Brain microvascular endothelial cell (primary cell): ENCODE results near the gene SLC30A1.

Experiments used
- DNase-seq: peaks from one replicate; pipeline ENCODE4 v3.0.0-alpha.2; 2020
- H3K27ac ChIP-seq: fragments of 250-450 bp; sonication (Bioruptor Pico); 2 replicates; pipeline ENCODE4 v1.5.1; 2020; ENCODE audit warnings: mild to moderate bottlenecking, moderate library complexity
- H3K27me3 ChIP-seq: fragments of 250-450 bp; sonication (Bioruptor Pico); replicated peaks from 2 replicates; pipeline ENCODE4 v1.5.1; 2020; ENCODE audit warnings: mild to moderate bottlenecking
- H3K36me3 ChIP-seq: fragments of 250-450 bp; sonication (Bioruptor Pico); replicated peaks from 2 replicates; pipeline ENCODE4 v1.5.1; 2020; ENCODE audit warnings: mild to moderate bottlenecking
- H3K4me3 ChIP-seq: 2 replicates; pipeline ENCODE4 v1.5.1; 2011; ENCODE audit warnings: low read depth, mild to moderate bottlenecking, control low read depth, low read length, moderate library complexity
- CTCF ChIP-seq: IDR thresholded peaks from 2 replicates; pipeline ENCODE4 v1.5.1; 2011; ENCODE audit warnings: low read depth, mild to moderate bottlenecking, moderate library complexity, low read length, control low read depth, inconsistent platforms; ENCODE audit errors: missing control alignments
- in situ Hi-C: cut with HindIII; loops from 2 replicates; pipeline ENCODE4 v1.10.0; 2017; ENCODE audit warnings: low sequenced_read_pairs, low pct_ligation_motif_present

SLC30A1 gene

GRCh38 chr1:211611818-211612217 is 32.9 kb upstream of the SLC30A1 start:
- in situ Hi-C loops, result no loop called here
- TF ChIP-seq CTCF, result no peak
- H3K36me3 ChIP-seq, result no peaks in the 10 kb centered on the region
- no peak overlapping the region for H3K27ac ChIP-seq
- no peaks in the 10 kb centered on the region for H3K27me3 ChIP-seq
- DNase-seq, result no peak
- no peak overlapping the region for H3K4me3 ChIP-seq

- in situ Hi-C loops, result no loop called here
- H3K27me3 ChIP-seq, result no peaks in the 10 kb centered on the region
- no peak overlapping the region for H3K4me3 ChIP-seq
- H3K36me3 ChIP-seq, result no peaks in the 10 kb centered on the region
- no peak for DNase-seq
- no peak overlapping the region for H3K27ac ChIP-seq
- TF ChIP-seq CTCF, result no peak
Observed at GRCh38 chr1:211610779-211611556, 32.0 kb upstream of the SLC30A1 start.

- TF ChIP-seq CTCF, result no peak
- H3K27ac ChIP-seq, result no peak overlapping the region
- in situ Hi-C loops, result no loop called here
- no peaks in the 10 kb centered on the region for H3K27me3 ChIP-seq
- no peak for DNase-seq
- no peaks in the 10 kb centered on the region for H3K36me3 ChIP-seq
- no peak overlapping the region for H3K4me3 ChIP-seq
Observed at GRCh38 chr1:211609120-211610024, 30.4 kb upstream of the SLC30A1 start.

- H3K4me3 ChIP-seq, result no peak overlapping the region
- H3K27ac ChIP-seq, result no peak overlapping the region
- TF ChIP-seq CTCF, result no peak
- DNase-seq, result no peak
- no peaks in the 10 kb centered on the region for H3K27me3 ChIP-seq
- H3K36me3 ChIP-seq, result no peaks in the 10 kb centered on the region
- in situ Hi-C loops, result no loop called here
Observed at GRCh38 chr1:211607754-211608473, 29.0 kb upstream of the SLC30A1 start.

- H3K27me3 ChIP-seq, result no peaks in the 10 kb centered on the region
- TF ChIP-seq CTCF, result no peak
- in situ Hi-C loops, result no loop called here
- H3K27ac ChIP-seq, result no peak overlapping the region
- no peaks in the 10 kb centered on the region for H3K36me3 ChIP-seq
- DNase-seq, result no peak
- no peak overlapping the region for H3K4me3 ChIP-seq
Observed at GRCh38 chr1:211606914-211607753, 28.2 kb upstream of the SLC30A1 start.
